ENCODE data around the gene SH2D4B. TPM values are rescaled to one million over a fixed set of nuclear protein-coding genes. Genes with fewer than 3 reads are reported as not detected.

Gene SH2D4B
- total and polyA plus RNA-seq, 2 of the 13 experiments (the other 11 are each of a cell fraction or from before 2014, with no cell fraction given) = not detected

GRCh38 chr10:80501913-80502521, 35.7 kb upstream of the SH2D4B start:
- in situ Hi-C loops (cut with HindIII; ENCODE audit: extremely low pct_ligation_motif_present, low pct_unique_long_range_greater_than_20kb) = loop anchor here (5.0 to 25.0 kb wide), 2 partner anchors 45 to 240 kb away; no protein-coding TSS in a partner anchor
- POLR2A ChIA-PET = interaction anchor here (1.1 to 3.5 kb wide), 2 partner anchors 10 to 37 kb away, joined by 4 to 19 read pairs; no protein-coding TSS in a partner anchor
- TF ChIP-seq KLF6 (CRISPR knock-in tag; IDR thresholded peaks at IDR 0.05) (no peak), ZNF678 (CRISPR knock-in tag; IDR thresholded peaks at IDR 0.05) (no peak), MLX (CRISPR knock-in tag; IDR thresholded peaks at IDR 0.05) (no peak), ZNF460 (CRISPR knock-in tag; IDR thresholded peaks at IDR 0.05; ENCODE audit: borderline replicate concordance) (no peak), ELF1 (CRISPR knock-in tag; IDR thresholded peaks at IDR 0.05) (no peak), ZNF740 (CRISPR knock-in tag; IDR thresholded peaks at IDR 0.05) (no peak), ZMYM4 (CRISPR knock-in tag; IDR thresholded peaks at IDR 0.05) (no peak), ZNF468 (CRISPR knock-in tag; IDR thresholded peaks at IDR 0.05) (no peak), FOXK1 (CRISPR knock-in tag; IDR thresholded peaks at IDR 0.05; ENCODE audit: borderline replicate concordance, low read depth) (no peak), AHR (CRISPR knock-in tag; IDR thresholded peaks at IDR 0.05) (no peak), ZKSCAN8 (CRISPR knock-in tag; IDR thresholded peaks at IDR 0.05; ENCODE audit: borderline replicate concordance) (no peak), ZNF407 (CRISPR knock-in tag; IDR thresholded peaks at IDR 0.05; ENCODE audit: not compliant biosample characterization) (no peak), ZNF432 (CRISPR knock-in tag; IDR thresholded peaks at IDR 0.05; ENCODE audit: borderline replicate concordance) (no peak)
- TF ChIP-seq, protein P1, sequence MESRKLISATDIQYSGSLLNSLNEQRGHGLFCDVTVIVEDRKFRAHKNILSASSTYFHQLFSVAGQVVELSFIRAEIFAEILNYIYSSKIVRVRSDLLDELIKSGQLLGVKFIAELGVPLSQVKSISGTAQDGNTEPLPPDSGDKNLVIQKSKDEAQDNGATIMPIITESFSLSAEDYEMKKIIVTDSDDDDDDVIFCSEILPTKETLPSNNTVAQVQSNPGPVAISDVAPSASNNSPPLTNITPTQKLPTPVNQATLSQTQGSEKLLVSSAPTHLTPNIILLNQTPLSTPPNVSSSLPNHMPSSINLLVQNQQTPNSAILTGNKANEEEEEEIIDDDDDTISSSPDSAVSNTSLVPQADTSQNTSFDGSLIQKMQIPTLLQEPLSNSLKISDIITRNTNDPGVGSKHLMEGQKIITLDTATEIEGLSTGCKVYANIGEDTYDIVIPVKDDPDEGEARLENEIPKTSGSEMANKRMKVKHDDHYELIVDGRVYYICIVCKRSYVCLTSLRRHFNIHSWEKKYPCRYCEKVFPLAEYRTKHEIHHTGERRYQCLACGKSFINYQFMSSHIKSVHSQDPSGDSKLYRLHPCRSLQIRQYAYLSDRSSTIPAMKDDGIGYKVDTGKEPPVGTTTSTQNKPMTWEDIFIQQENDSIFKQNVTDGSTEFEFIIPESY (CRISPR knock-in tag; IDR thresholded peaks at IDR 0.05) = peak; percentile 38; the same call in 1 of the 2 replicates

More at GRCh38 chr10:80501913-80502521, 35.7 kb upstream of the SH2D4B start:
- peaks cover 68% of the 10 kb centered on the region for H3K79me2 ChIP-seq (ENCODE audit: insufficient read depth, low read length)
- CTCF ChIA-PET (ENCODE audit: low intra/inter-chr PET ratio, low total read pairs) = no interaction called here
- H2AFZ ChIP-seq (ENCODE audit: low read length) = no peak overlapping the region
- DNase-seq (ENCODE audit: low spot score) (no peak), ATAC-seq (no peak), FAIRE-seq (no peak)
- H3K4me2 ChIP-seq (ENCODE audit: low read depth, low read length) = no peak overlapping the region
- H4K20me1 ChIP-seq (ENCODE audit: insufficient read depth, low read length) = peaks cover 7% of the 10 kb centered on the region; the same call in 1 of the 2 replicates
- H3K4me3 ChIP-seq (replicated peaks in 1 of 3; ENCODE audit: insufficient read depth in 1 of 3, low read depth in 2 of 3, low read length in 3 of 3) = no peak overlapping the region
- BruUV-seq (replicated peaks) = no TSS peak
- no peak overlapping the region for H3K9ac ChIP-seq (ENCODE audit: insufficient read depth, low read depth, low read length)
- intact Hi-C loops (cut with micrococcal nuclease; ENCODE audit: unreplicated experiment) = no loop called here
- H3K27me3 ChIP-seq (ENCODE audit: control insufficient read depth in 1 of 2, insufficient read depth in 2 of 2, low read length in 2 of 2) = no peaks in the 10 kb centered on the region
- peaks cover 100% of the 10 kb centered on the region for H3K4me1 ChIP-seq (ENCODE audit: insufficient read depth, low read length)
- WGBS (ENCODE audit: low lambda C conversion rate) = 96% methylated on average over 13 of the region's 13 CpGs
- H3K27ac ChIP-seq (ENCODE audit: extremely low read length, insufficient read depth, low read length) = peak overlapping the region; percentile 90
- no peaks in the 10 kb centered on the region for H3K9me3 ChIP-seq (ENCODE audit: low read length)
- peaks cover under 1 to 2% of the 10 kb centered on the region in 2 experiments; a peak in 2 of 5 replicates for H3K36me3 ChIP-seq (replicated peaks in 1 of 2; ENCODE audit: control insufficient read depth in 1 of 2, insufficient read depth in 2 of 2, low read length in 2 of 2)

Data from HepG2 (cell line).